TTC549 (cell line): ENCODE results near the gene ITGA2.
"Not testable (repeated sequence)": the region's sequence is repeated elsewhere in the genome, so short reads cannot be mapped to it uniquely, and the experiment has no call there.

Source experiments
- FAIRE-seq: peaks from 2 replicates; lab custom pipeline; 2012; peaks lifted over from hg19 to GRCh38; lab: Jason Lieb, UNC

ITGA2 gene

DNA sequence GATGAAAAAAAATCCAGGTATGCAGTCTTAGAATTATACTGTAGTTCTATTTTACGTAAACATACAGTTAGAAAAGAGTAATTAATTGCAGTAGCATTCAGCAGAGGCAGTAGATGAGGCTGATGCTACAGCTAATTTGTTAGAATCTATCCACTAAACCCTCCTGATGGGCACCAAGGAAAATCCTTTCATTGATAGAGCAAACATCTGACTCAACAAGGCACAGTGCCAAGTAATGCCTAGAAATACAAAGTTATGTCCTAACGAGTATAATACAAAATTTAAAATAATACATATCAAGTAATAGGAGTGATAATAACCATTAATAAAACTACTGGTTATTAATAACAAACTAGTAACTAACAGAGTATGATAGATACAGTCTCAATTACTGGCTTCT, 111.5 kb downstream of the ITGA2 start:
- no peak for FAIRE-seq

GRCh38 chr5:53105611-53106300, 116.6 kb downstream of the ITGA2 start:
- no peak for FAIRE-seq

DNA sequence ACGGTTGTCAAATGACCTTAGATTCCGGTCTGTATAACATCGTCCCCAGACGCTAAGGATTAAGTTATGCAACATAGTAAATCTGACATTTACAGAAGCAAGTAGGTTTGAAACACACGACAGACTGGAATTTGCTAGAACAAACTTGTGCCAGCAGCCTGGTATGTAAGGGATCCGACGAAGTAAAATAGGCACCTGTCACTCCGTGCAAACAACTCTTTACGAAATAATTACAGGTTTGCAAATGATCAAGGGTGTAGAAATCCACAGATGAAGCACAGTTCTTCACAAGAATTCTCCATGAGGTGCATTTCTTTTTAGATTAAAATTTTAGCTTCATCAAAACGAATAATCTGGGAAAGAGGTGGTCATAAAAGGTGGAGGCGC, 119.9 kb downstream of the ITGA2 start:
- no peak for FAIRE-seq

- no peak for FAIRE-seq
These were observed 120.4 kb downstream of the ITGA2 start, which contains the start of gene MOCS2 for GRCh38 chr5:53109443-53110127. Gene MOCS2 (minus strand): TSS chr5:53109757. CDS start chr5:53107174, 2,583 bp downstream.

- no peak for FAIRE-seq
These were observed 121.0 kb downstream of the ITGA2 start for GRCh38 chr5:53110156-53110555.

GRCh38 chr5:53111139-53111538, 122.0 kb downstream of the ITGA2 start:
- FAIRE-seq, result no peak

DNA sequence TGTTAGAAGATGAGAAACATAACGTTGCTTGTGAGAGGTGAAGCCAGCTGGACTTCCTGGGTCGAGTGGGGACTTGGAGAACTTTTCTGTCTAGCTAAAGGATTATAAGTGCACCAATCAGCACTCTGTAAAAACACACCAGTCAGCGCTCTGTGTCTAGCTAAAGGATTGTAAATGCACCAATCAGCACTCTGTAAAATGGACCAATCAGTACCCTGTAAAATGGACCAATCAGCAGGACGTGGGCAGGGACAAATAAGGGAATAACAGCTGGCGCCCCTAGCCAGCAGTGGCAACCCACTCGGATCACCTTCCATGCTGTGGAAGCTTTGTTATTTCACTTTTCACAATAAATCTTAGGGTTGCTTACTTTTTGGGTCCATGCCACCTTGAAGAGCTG, 123.2 kb downstream of the ITGA2 start:
- FAIRE-seq, result not testable (repeated sequence)

DNA sequence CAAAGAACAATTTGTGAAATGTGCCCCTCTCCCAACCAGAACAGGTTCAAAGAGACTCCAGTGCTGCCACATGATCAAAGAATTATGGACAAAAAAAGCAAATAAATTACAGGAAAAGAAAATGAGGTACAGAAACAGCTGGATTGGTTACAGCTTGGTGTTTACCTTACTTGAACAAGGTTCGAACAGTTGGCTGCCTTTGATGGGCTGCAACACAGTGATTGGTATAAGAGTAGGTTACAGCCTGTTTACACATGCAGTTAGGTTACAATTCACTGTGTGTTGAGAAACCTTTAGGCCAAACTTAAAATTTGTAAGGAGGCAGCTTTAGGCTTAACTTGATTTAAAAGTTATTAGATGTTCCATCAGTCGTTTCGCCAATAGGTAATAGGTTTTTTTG, 123.8 kb downstream of the ITGA2 start:
- FAIRE-seq, result no peak

GRCh38 chr5:53113947-53114346, 124.8 kb downstream of the ITGA2 start:
- no peak for FAIRE-seq

GRCh38 chr5:53114988-53115387, 125.8 kb downstream of the ITGA2 start:
- peak; percentile 15 for FAIRE-seq

GRCh38 chr5:53116597-53116996, 127.4 kb downstream of the ITGA2 start:
- no peak for FAIRE-seq

DNA sequence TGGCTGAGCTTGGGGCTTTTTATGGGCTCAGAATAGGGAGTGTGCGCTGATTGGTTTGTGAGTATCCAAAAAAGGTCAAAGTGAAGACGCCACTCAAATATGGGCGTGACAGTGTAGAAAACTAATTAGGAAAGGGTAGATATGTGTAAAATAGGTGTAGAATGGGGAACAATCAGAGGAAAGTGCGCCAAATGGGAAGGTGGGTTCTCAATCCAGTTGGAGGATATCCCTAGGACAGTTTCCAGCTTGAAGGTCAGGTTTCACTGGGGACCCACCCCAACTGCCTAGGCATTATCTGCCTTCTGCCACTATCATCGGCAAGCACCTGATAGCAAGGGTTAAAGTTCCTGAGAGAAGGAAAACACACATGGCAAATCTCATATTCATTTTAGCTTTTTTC, 129.7 kb downstream of the ITGA2 start:
- no peak for FAIRE-seq

DNA sequence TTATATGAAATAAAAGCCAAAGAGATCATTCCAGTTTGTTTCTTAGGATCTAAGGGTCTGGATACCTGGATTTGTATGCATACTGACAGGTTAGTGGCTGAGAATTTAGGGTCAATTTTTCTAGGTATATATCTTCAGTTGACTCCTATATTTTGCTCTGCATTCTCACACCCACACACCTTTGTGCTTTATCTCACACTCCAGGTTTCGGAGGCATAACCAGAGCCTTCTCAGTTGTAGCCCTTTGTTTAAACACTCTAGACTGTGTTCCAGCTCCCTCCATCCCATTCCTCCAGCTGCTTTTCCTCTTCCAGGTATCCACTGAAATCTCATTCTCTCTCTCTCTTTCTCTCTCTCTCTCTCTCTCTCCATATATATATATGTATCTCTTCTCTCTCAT, 131.0 kb downstream of the ITGA2 start:
- FAIRE-seq, result no peak

DNA sequence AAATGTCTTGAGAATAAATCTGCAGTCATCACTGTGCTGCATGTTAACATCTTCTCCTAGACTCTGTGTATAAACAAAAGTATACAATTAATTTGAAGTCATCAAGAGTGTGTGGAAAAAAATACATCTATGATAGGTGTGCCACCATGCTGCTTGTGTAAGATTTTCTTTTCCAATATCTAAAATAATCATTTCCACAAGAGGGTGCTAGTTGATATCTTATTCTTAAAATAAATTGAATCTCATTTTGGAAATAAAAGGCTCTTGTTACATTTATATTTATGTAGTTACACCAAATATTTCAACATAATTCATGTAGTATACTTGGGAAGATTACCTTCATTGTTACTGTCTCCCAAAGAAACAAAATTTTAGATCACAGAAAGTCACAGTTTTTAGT, 134.6 kb downstream of the ITGA2 start:
- no peak for FAIRE-seq

DNA sequence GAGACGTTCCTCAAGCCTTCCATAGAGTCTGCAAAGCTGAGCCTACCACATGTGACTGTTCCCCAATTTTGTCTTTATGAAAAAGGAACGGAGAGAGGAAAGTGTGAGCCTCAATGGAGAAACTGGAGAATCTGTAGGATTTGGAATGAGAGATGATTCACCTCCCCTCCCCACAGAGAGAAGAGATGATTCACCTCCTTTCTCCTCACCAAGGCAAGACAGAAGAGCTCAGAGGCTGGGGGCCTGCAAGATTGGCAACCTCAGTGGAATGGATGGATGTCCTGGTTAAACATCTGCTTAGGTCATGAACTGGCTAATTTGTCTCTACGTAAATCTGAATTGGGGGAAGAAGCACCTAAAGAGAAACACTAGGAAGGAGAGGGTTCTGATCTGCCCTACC, 137.4 kb downstream of the ITGA2 start:
- no peak for FAIRE-seq

GRCh38 chr5:53127107-53127506, 138.0 kb downstream of the ITGA2 start:
- FAIRE-seq, result no peak

- no peak for FAIRE-seq
These were observed 139.3 kb downstream of the ITGA2 start for GRCh38 chr5:53128481-53128880.

DNA sequence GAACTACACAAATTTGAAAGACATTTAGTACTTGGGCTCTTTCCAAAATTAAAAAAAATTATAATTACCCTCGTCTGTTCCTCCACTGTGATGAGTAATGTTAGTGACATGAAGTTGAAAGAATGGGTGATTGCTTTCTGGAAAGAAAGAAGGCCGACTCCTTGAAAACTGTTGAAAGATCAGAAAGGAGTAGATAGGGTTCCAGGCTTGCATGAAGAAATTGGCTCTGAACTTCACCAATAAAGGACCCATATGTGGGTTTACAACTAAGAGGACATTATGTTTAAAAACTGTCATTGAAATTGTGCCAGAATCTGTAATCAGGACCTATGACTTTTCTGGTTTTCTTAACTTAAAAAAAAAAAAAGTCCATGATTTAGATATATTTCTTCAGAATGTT, 141.1 kb downstream of the ITGA2 start:
- no peak for FAIRE-seq

DNA sequence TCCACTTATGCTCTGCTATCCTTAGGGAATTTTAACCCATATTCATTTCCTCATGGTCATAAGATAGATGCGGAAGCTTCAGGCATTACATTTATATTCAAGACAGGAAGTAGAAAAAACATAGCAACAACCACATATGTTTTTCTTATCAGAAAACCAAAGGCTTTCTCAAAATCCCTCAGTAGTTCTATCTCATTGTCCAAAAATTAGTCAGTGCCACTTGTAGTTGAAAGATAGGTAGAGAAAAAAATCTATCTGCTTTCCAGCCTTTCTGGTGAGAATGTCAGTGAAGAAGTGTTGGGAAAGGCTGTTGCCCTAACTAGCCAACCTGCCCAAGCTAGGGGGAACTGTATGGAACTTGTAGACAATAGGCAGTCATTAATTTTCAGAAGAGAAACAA, 143.9 kb downstream of the ITGA2 start:
- no peak for FAIRE-seq
